HG02970 (cell line): ENCODE data around the gene ZNF774.
"Not testable (repeated sequence)": the region's sequence is repeated elsewhere in the genome, so short reads cannot be mapped to it uniquely, and the experiment has no call there.

Experiments
- ATAC-seq: cut with Tn5 transposase; IDR thresholded peaks from one replicate; pipeline ENCODE4 v1.9.1; 2021; ENCODE audit warnings: mild to moderate bottlenecking, moderate library complexity, moderate number of reproducible peaks; ENCODE audit not compliant: unreplicated experiment, low FRiP score

The ZNF774 gene

GRCh38 chr15:90344662-90345061 is 7.4 kb upstream of the ZNF774 start:
- ATAC-seq = no peak

GRCh38 chr15:90345857-90346256 is 6.2 kb upstream of the ZNF774 start:
- no peak for ATAC-seq

- ATAC-seq = not testable (repeated sequence)
These were observed 4.5 kb upstream of the ZNF774 start for GRCh38 chr15:90347431-90348065.

- no peak for ATAC-seq
These were observed 3.6 kb upstream of the ZNF774 start for GRCh38 chr15:90348456-90348855.

GRCh38 chr15:90349072-90349471 is 3.0 kb upstream of the ZNF774 start:
- ATAC-seq = no peak

- ATAC-seq = no peak
These were observed 2.3 kb upstream of the ZNF774 start for GRCh38 chr15:90349821-90350220.

GRCh38 chr15:90351479-90352106 is 491 bp upstream of the ZNF774 start:
- no peak for ATAC-seq

- no peak for ATAC-seq
These were observed 2.9 kb downstream of the ZNF774 start for GRCh38 chr15:90354986-90355385.

GRCh38 chr15:90358124-90359033 is 6.3 kb downstream of the ZNF774 start:
- ATAC-seq = no peak

GRCh38 chr15:90360746-90361145 is 8.7 kb downstream of the ZNF774 start:
- ATAC-seq = no peak

- ATAC-seq = no peak
These were observed 10.8 kb downstream of the ZNF774 start for GRCh38 chr15:90362936-90363212.

- no peak for ATAC-seq
These were observed 12.2 kb downstream of the ZNF774 start for GRCh38 chr15:90364251-90364650.

- no peak for ATAC-seq
These were observed 13.5 kb downstream of the ZNF774 start for GRCh38 chr15:90365414-90366055.

- ATAC-seq = no peak
These were observed 15.5 kb downstream of the ZNF774 start for GRCh38 chr15:90367576-90367975.

- no peak for ATAC-seq
These were observed 23.0 kb downstream of the ZNF774 start for GRCh38 chr15:90375071-90375470.

- no peak for ATAC-seq
These were observed 24.7 kb downstream of the ZNF774 start for GRCh38 chr15:90376789-90377188.

- no peak for ATAC-seq
These were observed 27.2 kb downstream of the ZNF774 start for GRCh38 chr15:90379263-90379662.

GRCh38 chr15:90381515-90381914 is 29.4 kb downstream of the ZNF774 start:
- no peak for ATAC-seq

- no peak for ATAC-seq
These were observed 30.2 kb downstream of the ZNF774 start for GRCh38 chr15:90382320-90382719.

- ATAC-seq = no peak
These were observed 34.1 kb downstream of the ZNF774 start for GRCh38 chr15:90386221-90386620.
